Thyroid gland (tissue), 4 donors: Measurements from ENCODE around the gene PASK.

Experiments used
- POLR2A ChIP-seq, 2 donors: fragments of 450-650 bp; IDR thresholded peaks; one replicate each; pipeline ENCODE4 v1.6.1; 2017; ENCODE audit warnings: antibody characterized with exemption in 2 of 2, mild to moderate bottlenecking in 2 of 2, moderate library complexity in 1 of 2
- TF ChIP-seq, protein P1 (sequence below), 6 experiments: fragments of 200-600 bp in 3 of 6; fragments of 450-650 bp in 3 of 6; sonication (generic) in 3 of 6; IDR thresholded peaks; one replicate each; pipeline ENCODE4 v1.5.1; 2016 to 2019; ENCODE audit warnings: antibody characterized with exemption in 6 of 6, mild to moderate bottlenecking in 2 of 6, inconsistent platforms in 1 of 6, moderate library complexity in 1 of 6

DNA sequence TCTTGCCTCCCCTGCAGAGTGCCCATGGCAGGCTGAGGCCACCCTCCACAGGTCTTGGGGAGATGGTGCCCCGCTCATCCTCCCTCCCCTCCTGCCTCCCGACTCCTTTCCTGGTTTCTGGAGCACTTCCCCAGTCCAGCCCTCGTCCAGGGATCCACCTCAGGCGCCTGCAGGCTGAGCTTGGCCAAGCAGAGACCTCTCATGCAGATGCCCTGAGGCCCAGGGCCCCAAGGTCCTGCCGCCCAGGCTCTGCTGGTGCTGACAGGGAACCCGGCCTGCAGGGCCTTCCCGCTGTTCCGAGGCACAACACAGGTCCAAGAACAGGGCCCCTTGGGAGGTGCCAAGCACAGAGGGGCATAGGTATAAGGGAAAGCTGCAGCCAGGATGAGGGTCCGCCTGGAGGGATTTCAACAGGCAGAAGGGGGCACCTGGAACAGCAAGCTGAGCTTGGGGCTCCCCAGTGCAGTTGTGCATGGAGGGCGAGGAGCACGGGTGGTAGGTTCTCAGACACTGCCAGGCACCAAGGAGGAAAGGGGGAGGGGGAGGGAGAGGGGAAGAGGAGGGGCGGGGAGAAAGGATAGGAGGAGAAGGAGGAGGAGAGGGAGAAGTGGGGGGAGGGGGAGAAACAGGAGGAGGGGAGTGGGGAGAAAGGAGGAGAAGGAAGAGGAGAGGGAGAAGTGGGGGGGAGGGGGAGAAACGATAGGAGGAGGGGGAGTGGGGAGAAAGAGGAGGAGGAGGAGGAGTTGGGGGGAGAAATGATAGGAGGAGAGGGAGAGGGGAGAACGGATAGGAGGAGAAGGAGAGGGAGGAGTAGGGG, 38.0 kb upstream of the PASK start:
- TF ChIP-seq, protein P1, sequence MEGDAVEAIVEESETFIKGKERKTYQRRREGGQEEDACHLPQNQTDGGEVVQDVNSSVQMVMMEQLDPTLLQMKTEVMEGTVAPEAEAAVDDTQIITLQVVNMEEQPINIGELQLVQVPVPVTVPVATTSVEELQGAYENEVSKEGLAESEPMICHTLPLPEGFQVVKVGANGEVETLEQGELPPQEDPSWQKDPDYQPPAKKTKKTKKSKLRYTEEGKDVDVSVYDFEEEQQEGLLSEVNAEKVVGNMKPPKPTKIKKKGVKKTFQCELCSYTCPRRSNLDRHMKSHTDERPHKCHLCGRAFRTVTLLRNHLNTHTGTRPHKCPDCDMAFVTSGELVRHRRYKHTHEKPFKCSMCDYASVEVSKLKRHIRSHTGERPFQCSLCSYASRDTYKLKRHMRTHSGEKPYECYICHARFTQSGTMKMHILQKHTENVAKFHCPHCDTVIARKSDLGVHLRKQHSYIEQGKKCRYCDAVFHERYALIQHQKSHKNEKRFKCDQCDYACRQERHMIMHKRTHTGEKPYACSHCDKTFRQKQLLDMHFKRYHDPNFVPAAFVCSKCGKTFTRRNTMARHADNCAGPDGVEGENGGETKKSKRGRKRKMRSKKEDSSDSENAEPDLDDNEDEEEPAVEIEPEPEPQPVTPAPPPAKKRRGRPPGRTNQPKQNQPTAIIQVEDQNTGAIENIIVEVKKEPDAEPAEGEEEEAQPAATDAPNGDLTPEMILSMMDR (IDR thresholded peaks at IDR 0.05), result no peak
- no peak for TF ChIP-seq POLR2A (IDR thresholded peaks at IDR 0.05)
